ENCODE results near the gene PRDM16. TPM values are rescaled to one million over a fixed set of nuclear protein-coding genes. Genes with fewer than 3 reads are reported as not detected.

PRDM16 gene
- total RNA-seq, 1 experiment from 2014 or later = 0.09 TPM

GRCh38 chr1:3145532-3146325 lies 76.7 kb downstream of the PRDM16 start:
- Mint-ChIP-seq H3K36me3 (ENCODE audit: insufficient read depth, unreplicated experiment) (peaks cover 3% of the 10 kb centered on the region), H3K9me3 (ENCODE audit: low read depth, unreplicated experiment) (no peaks in the 10 kb centered on the region), H3K27me3 (ENCODE audit: unreplicated experiment) (peaks cover 25% of the 10 kb centered on the region), H3K4me3 (ENCODE audit: low read depth, unreplicated experiment) (no peak overlapping the region), H3K4me1 (ENCODE audit: low read depth, unreplicated experiment) (no peaks in the 10 kb centered on the region), H3K27ac (ENCODE audit: unreplicated experiment) (no peak overlapping the region)
- no peak for TF ChIP-seq CTCF (IDR thresholded peaks at IDR 0.05; ENCODE audit: unreplicated experiment)
- no TSS peak for BruUV-seq (replicated peaks)
- intact Hi-C loops (cut with micrococcal nuclease; ENCODE audit: unreplicated experiment) = no loop called here
- CTCF ChIA-PET = no interaction called here
- DNase-seq = no peak

GRCh38 chr1:3146458-3146857 lies 77.5 kb downstream of the PRDM16 start:
- intact Hi-C loops (cut with micrococcal nuclease; ENCODE audit: unreplicated experiment) = no loop called here
- Mint-ChIP-seq H3K4me1 (ENCODE audit: low read depth, unreplicated experiment) (no peaks in the 10 kb centered on the region), H3K9me3 (ENCODE audit: low read depth, unreplicated experiment) (no peaks in the 10 kb centered on the region), H3K27ac (ENCODE audit: unreplicated experiment) (no peak overlapping the region), H3K27me3 (ENCODE audit: unreplicated experiment) (peaks cover 17% of the 10 kb centered on the region), H3K36me3 (ENCODE audit: insufficient read depth, unreplicated experiment) (peaks cover 3% of the 10 kb centered on the region), H3K4me3 (ENCODE audit: low read depth, unreplicated experiment) (no peak overlapping the region)
- DNase-seq = no peak
- CTCF ChIA-PET = no interaction called here
- no TSS peak for BruUV-seq (replicated peaks)
- TF ChIP-seq CTCF (IDR thresholded peaks at IDR 0.05; ENCODE audit: unreplicated experiment) = no peak

GRCh38 chr1:3146907-3147306 lies 77.9 kb downstream of the PRDM16 start:
- Mint-ChIP-seq H3K27ac (ENCODE audit: unreplicated experiment) (no peak overlapping the region), H3K36me3 (ENCODE audit: insufficient read depth, unreplicated experiment) (peaks cover 3% of the 10 kb centered on the region), H3K9me3 (ENCODE audit: low read depth, unreplicated experiment) (no peaks in the 10 kb centered on the region), H3K4me3 (ENCODE audit: low read depth, unreplicated experiment) (no peak overlapping the region), H3K4me1 (ENCODE audit: low read depth, unreplicated experiment) (no peaks in the 10 kb centered on the region), H3K27me3 (ENCODE audit: unreplicated experiment) (peaks cover 17% of the 10 kb centered on the region)
- intact Hi-C loops (cut with micrococcal nuclease; ENCODE audit: unreplicated experiment) = no loop called here
- BruUV-seq (replicated peaks) = no TSS peak
- CTCF ChIA-PET = no interaction called here
- no peak for TF ChIP-seq CTCF (IDR thresholded peaks at IDR 0.05; ENCODE audit: unreplicated experiment)
- DNase-seq = no peak

GRCh38 chr1:3148171-3148570 lies 79.2 kb downstream of the PRDM16 start:
- H3K9me3 Mint-ChIP-seq (ENCODE audit: low read depth, unreplicated experiment) = no peaks in the 10 kb centered on the region
- BruUV-seq (replicated peaks) = no TSS peak
- H3K4me1 Mint-ChIP-seq (ENCODE audit: low read depth, unreplicated experiment) = no peaks in the 10 kb centered on the region
- no peak overlapping the region for H3K4me3 Mint-ChIP-seq (ENCODE audit: low read depth, unreplicated experiment)
- no peak for DNase-seq
- peaks cover 3% of the 10 kb centered on the region for H3K36me3 Mint-ChIP-seq (ENCODE audit: insufficient read depth, unreplicated experiment)
- TF ChIP-seq CTCF (IDR thresholded peaks at IDR 0.05; ENCODE audit: unreplicated experiment) = no peak
- H3K27ac Mint-ChIP-seq (ENCODE audit: unreplicated experiment) = no peak overlapping the region
- CTCF ChIA-PET = no interaction called here
- peaks cover 27% of the 10 kb centered on the region for H3K27me3 Mint-ChIP-seq (ENCODE audit: unreplicated experiment)
- intact Hi-C loops (cut with micrococcal nuclease; ENCODE audit: unreplicated experiment) = no loop called here
